Kidney (tissue), 14 donors: ENCODE measurements around the gene ERICH3. TPM values are rescaled to one million over a fixed set of nuclear protein-coding genes. Genes with fewer than 3 reads are reported as not detected.

Source experiments
- DNase-seq, 5 donors: peaks; one replicate each; pipeline ENCODE4 v3.0.0-alpha.2; 2013 to 2020
- FAIRE-seq: peaks from 2 replicates; lab custom pipeline; 2012; peaks lifted over from hg19 to GRCh38; lab: Jason Lieb, UNC
- H3K27ac ChIP-seq, 2 donors: one replicate each; pipeline ENCODE4 v1.7.0; 2013; ENCODE audit warnings: low read depth in 2 of 2, low read length in 2 of 2, inconsistent platforms in 1 of 2
- H3K27me3 ChIP-seq: one replicate; pipeline ENCODE4 v1.7.1; 2013; ENCODE audit warnings: low read length, inconsistent platforms; ENCODE audit not compliant: control insufficient read depth, insufficient read depth
- H3K36me3 ChIP-seq, 3 donors: one replicate each; pipeline versions ENCODE4 v1.7.0 to v1.7.1; 2013; ENCODE audit warnings: low read length in 3 of 3, control low read depth in 1 of 3, inconsistent platforms in 1 of 3; ENCODE audit not compliant: insufficient read depth in 3 of 3, control insufficient read depth in 2 of 3
- H3K4me1 ChIP-seq, 3 donors: one replicate each; pipeline versions ENCODE4 v1.7.0 to v1.7.1; 2013; ENCODE audit warnings: low read length in 3 of 3, inconsistent platforms in 1 of 3, low read depth in 1 of 3; ENCODE audit not compliant: control insufficient read depth in 2 of 3, insufficient read depth in 2 of 3
- H3K4me3 ChIP-seq, 3 donors: one replicate each; pipeline versions ENCODE4 v1.7.0 to v1.8.1; 2013; ENCODE audit warnings: low read length in 3 of 3, control low read depth in 1 of 3, inconsistent platforms in 1 of 3
- H3K9ac ChIP-seq, 3 donors: one replicate each; pipeline versions ENCODE4 v1.7.0 to v1.7.1; 2013; ENCODE audit warnings: low read length in 3 of 3, control low read depth in 1 of 3, inconsistent platforms in 1 of 3
- H3K9me3 ChIP-seq, 3 donors: one replicate each; pipeline versions ENCODE4 v1.7.0 to v1.7.1; 2013; ENCODE audit warnings: low read length in 3 of 3, control low read depth in 1 of 3, inconsistent platforms in 1 of 3; ENCODE audit not compliant: control insufficient read depth in 2 of 3, insufficient read depth in 1 of 3
- intact Hi-C: fragments of 100-400 bp; cut with DNase I; formaldehyde crosslinking; loops from one replicate; pipeline ENCODE4 v1.11.1; 2022
- polyA plus RNA-seq: library from polyadenylated mRNA; stranded (reverse); fragments of 350-450 nt; fragmentation: Illumina TruSeq; extraction: RNeasy Lipid Tissue Mini Kit (QIAGEN cat#74804); gene quantifications from one replicate; pipeline ENCODE4 v1.2.3, GENCODE V29; 2014; ENCODE audit warnings: low read depth, low replicate concordance; ENCODE audit not compliant: insufficient read depth
- total RNA-seq: library from RNA; stranded (reverse); fragmentation: NEBNext Ultra II Directional; extraction: Animal tissue kit (Norgen Biotek cat#: 25700); gene quantifications from one replicate; pipeline ENCODE4 v1.2.1, GENCODE V29; 2021
- TF ChIP-seq, protein P1 (sequence below): IDR thresholded peaks from 3 replicates; pipeline ENCODE4 v1.5.1; 2012; ENCODE audit warnings: mild to moderate bottlenecking, moderate library complexity, borderline replicate concordance; ENCODE audit not compliant: insufficient read depth; ENCODE audit errors: extremely low read depth
- donor health status: control.
- donor health status: control.
- donor health status: control.
- donor health status: control.
- donor health status: control.
- donor health status: DM: yes; HTN: yes; CAD: no.
- donor health status: Normal renal cell carcinoma (clear cell type).

The ERICH3 gene
- total and polyA plus RNA-seq, 2 donors from 2014 or later, result 0.50 TPM; not detected in 1

GRCh38 chr1:74715806-74716205, 42.2 kb upstream of the ERICH3 start:
- Histone ChIP-seq H3K4me3 (no peak overlapping the region), H3K9ac (no peak overlapping the region), H3K27ac (no peak overlapping the region), H3K4me1 (no peaks in the 10 kb centered on the region), H3K36me3 (peaks cover 5 to 77% (median 47%) of the 10 kb centered on the region in 3 donors), H3K27me3 (no peaks in the 10 kb centered on the region), H3K9me3 (no peaks in the 10 kb centered on the region)
- FAIRE-seq, result no peak
- intact Hi-C loops, result no loop called here
- DNase-seq, result no peak
- TF ChIP-seq, protein P1, sequence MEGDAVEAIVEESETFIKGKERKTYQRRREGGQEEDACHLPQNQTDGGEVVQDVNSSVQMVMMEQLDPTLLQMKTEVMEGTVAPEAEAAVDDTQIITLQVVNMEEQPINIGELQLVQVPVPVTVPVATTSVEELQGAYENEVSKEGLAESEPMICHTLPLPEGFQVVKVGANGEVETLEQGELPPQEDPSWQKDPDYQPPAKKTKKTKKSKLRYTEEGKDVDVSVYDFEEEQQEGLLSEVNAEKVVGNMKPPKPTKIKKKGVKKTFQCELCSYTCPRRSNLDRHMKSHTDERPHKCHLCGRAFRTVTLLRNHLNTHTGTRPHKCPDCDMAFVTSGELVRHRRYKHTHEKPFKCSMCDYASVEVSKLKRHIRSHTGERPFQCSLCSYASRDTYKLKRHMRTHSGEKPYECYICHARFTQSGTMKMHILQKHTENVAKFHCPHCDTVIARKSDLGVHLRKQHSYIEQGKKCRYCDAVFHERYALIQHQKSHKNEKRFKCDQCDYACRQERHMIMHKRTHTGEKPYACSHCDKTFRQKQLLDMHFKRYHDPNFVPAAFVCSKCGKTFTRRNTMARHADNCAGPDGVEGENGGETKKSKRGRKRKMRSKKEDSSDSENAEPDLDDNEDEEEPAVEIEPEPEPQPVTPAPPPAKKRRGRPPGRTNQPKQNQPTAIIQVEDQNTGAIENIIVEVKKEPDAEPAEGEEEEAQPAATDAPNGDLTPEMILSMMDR, result no peak

GRCh38 chr1:74715236-74715502, 41.6 kb upstream of the ERICH3 start:
- H3K27ac ChIP-seq, result no peak overlapping the region
- no peaks in the 10 kb centered on the region for H3K9me3 ChIP-seq
- H3K27me3 ChIP-seq, result no peaks in the 10 kb centered on the region
- DNase-seq (no peak), FAIRE-seq (no peak)
- H3K4me1 ChIP-seq, result no peaks in the 10 kb centered on the region
- TF ChIP-seq, protein P1, result no peak
- no peak overlapping the region for H3K4me3 ChIP-seq
- peaks cover 5 to 71% (median 43%) of the 10 kb centered on the region in 3 donors for H3K36me3 ChIP-seq
- intact Hi-C loops, result no loop called here
- no peak overlapping the region for H3K9ac ChIP-seq

GRCh38 chr1:74714429-74715235, 41.0 kb upstream of the ERICH3 start:
- H3K4me3 ChIP-seq, result no peak overlapping the region
- FAIRE-seq, result no peak
- DNase-seq, result peak in 2 of 5 donors; percentile 21 to 35
- H3K27me3 ChIP-seq, result no peaks in the 10 kb centered on the region
- TF ChIP-seq, protein P1, result no peak
- no peak overlapping the region for H3K27ac ChIP-seq
- no peaks in the 10 kb centered on the region for H3K9me3 ChIP-seq
- no peak overlapping the region for H3K9ac ChIP-seq
- H3K36me3 ChIP-seq, result peaks cover 5 to 67% (median 41%) of the 10 kb centered on the region in 3 donors
- H3K4me1 ChIP-seq, result no peaks in the 10 kb centered on the region
- intact Hi-C loops, result no loop called here
